KOPT-K1 (cell line): ENCODE results near the gene P2RY6.
A peak's percentile ranks its signal among the peaks of the same experiment; 100 is the strongest.

Experiments
- H3K27ac ChIP-seq: fragments of 200-600 bp; sonication (generic); 2 replicates; pipeline ENCODE4 v1.5.1; 2016; ENCODE audit warnings: antibody characterized with exemption, mild to moderate bottlenecking, low read depth, low read length; ENCODE audit not compliant: poor library complexity, severe bottlenecking
- H3K36me3 ChIP-seq: fragments of 200-600 bp; sonication (generic); 2 replicates; pipeline ENCODE4 v1.5.1; 2017; ENCODE audit warnings: antibody characterized with exemption, mild to moderate bottlenecking, low read length, moderate library complexity; ENCODE audit not compliant: insufficient read depth
- H3K9me3 ChIP-seq: fragments of 200-600 bp; sonication (generic); 2 replicates; pipeline ENCODE4 v1.5.1; 2017; ENCODE audit warnings: antibody characterized with exemption, low read length, mild to moderate bottlenecking; ENCODE audit not compliant: insufficient read depth, poor library complexity, severe bottlenecking

The P2RY6 gene

DNA sequence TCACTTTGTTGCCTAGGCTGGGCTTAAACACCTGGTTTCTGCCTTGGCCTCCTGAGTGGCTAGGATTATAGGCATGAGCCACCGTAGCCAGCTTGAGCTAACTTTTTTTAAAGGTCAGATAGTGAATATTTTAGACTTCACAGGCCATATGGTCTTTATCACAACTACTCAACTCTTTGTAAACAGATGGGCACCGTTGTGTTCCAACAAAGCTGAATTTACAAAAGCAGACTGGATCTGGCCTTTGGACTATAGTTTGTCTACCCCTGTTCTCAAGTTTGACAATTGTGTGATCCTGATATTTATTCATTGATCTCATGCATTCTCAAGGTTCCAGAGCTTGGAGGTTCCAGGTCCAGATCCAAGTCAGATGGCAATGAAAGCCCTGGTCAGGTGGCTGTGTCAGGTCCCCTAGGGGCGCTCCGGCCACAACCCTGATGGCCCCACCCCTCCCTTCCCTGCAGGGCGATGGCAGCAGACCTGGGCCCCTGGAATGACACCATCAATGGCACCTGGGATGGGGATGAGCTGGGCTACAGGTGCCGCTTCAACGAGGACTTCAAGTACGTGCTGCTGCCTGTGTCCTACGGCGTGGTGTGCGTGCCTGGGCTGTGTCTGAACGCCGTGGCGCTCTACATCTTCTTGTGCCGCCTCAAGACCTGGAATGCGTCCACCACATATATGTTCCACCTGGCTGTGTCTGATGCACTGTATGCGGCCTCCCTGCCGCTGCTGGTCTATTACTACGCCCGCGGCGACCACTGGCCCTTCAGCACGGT is 38.3 kb upstream of the P2RY6 start:
- no peaks in the 10 kb centered on the region for H3K9me3 ChIP-seq
- H3K36me3 ChIP-seq: no peaks in the 10 kb centered on the region
- H3K27ac ChIP-seq: no peak overlapping the region

DNA sequence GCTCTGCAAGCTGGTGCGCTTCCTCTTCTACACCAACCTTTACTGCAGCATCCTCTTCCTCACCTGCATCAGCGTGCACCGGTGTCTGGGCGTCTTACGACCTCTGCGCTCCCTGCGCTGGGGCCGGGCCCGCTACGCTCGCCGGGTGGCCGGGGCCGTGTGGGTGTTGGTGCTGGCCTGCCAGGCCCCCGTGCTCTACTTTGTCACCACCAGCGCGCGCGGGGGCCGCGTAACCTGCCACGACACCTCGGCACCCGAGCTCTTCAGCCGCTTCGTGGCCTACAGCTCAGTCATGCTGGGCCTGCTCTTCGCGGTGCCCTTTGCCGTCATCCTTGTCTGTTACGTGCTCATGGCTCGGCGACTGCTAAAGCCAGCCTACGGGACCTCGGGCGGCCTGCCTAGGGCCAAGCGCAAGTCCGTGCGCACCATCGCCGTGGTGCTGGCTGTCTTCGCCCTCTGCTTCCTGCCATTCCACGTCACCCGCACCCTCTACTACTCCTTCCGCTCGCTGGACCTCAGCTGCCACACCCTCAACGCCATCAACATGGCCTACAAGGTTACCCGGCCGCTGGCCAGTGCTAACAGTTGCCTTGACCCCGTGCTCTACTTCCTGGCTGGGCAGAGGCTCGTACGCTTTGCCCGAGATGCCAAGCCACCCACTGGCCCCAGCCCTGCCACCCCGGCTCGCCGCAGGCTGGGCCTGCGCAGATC is 37.5 kb upstream of the P2RY6 start:
- H3K9me3 ChIP-seq: no peaks in the 10 kb centered on the region
- H3K36me3 ChIP-seq: no peaks in the 10 kb centered on the region
- no peak overlapping the region for H3K27ac ChIP-seq

DNA sequence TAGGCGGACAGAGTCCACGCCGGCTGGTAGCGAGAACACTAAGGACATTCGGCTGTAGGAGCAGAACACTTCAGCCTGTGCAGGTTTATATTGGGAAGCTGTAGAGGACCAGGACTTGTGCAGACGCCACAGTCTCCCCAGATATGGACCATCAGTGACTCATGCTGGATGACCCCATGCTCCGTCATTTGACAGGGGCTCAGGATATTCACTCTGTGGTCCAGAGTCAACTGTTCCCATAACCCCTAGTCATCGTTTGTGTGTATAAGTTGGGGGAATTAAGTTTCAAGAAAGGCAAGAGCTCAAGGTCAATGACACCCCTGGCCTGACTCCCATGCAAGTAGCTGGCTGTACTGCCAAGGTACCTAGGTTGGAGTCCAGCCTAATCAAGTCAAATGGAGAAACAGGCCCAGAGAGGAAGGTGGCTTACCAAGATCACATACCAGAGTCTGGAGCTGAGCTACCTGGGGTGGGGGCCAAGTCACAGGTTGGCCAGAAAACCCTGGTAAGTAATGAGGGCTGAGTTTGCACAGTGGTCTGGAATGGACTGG is 36.8 kb upstream of the P2RY6 start:
- Histone ChIP-seq H3K27ac (no peak overlapping the region), H3K9me3 (no peaks in the 10 kb centered on the region), H3K36me3 (no peaks in the 10 kb centered on the region)

DNA sequence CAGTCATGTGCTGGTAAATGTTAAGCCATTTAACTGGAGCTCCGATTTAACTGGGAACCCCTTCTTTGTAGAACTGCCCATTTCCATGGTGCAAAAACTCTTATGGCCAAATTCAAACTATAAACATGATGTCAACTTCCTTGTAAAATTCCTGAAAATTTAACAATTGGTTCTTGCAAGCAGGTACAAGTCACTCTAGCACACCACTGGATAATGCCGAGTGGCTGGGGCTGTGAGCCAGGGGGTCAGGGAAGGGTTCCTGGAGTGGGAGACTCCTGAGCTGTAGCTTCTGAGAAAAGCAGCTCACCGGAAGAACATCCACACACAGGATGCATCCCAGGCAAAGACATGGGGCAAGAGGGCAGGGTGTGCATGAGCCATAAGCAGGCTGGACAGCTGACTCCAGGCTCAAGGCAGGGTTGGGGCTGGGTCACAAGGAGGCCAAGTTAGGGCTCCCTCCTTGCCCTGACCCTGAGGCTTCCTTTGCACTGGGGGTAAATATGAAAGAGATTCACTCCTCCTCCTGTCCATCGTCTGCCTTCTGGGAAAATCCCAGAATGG is 35.9 kb upstream of the P2RY6 start:
- Histone ChIP-seq H3K36me3 (no peaks in the 10 kb centered on the region), H3K9me3 (no peaks in the 10 kb centered on the region), H3K27ac (no peak overlapping the region)

DNA sequence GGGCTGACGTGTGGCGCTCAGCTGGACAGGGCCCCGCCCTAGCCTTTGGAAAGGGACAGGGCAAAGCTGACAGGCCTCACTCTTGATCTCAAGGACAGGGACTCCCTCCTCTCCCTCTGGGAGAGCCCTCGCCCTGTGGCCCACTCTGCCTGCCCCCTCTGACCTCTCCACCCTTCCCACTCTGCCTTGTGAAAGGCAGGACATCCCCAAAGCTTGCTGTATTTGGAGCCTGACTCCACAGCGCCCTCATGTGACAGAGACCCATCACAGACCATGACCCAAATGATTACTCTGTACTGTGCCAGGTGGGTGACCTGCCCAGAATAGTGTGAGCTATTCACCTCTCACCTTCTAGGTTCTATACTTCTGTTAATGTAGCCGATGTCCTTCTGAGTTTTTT is 35.3 kb upstream of the P2RY6 start:
- Histone ChIP-seq H3K27ac (no peak overlapping the region), H3K9me3 (no peaks in the 10 kb centered on the region), H3K36me3 (no peaks in the 10 kb centered on the region)

DNA sequence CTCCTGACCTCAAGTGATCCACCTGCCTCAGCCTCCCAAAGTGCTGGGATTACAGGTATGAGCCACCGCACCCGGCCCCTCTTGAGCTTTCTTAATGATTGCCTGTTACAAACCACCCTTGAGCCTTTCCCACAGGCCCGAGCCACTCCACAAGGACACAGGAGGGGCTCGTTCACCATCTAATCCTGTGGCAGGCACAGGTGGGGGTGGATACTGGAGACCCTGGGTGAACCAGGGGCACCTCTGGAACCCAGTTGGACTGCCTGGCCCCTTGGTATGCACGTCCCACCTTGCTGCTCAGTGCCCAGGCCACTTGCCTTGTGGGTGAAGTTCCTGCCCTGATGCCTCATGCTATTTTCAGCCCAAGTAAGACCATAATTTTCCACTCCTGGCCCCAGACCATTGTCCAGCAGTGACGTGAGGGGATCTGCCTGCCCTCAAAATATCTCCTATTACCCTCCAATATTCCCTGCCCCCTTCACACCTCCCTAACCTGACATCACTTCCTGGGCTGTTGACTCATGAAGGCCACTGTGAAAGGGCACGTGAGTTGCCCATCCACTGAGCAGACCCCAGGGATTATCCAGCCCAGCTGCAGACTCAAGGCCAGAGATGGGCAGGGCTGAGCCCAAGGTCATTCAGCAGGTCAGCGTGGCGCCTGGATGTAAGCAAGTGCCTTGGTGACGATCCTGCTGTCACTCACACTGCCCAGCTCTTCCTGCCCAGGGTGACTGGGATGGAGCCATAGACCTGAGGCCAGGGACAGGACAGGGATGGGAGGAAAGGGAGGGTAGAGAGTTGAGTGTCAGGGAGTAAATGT is 34.5 kb upstream of the P2RY6 start:
- Histone ChIP-seq H3K27ac (no peak overlapping the region), H3K36me3 (no peaks in the 10 kb centered on the region), H3K9me3 (no peaks in the 10 kb centered on the region)

DNA sequence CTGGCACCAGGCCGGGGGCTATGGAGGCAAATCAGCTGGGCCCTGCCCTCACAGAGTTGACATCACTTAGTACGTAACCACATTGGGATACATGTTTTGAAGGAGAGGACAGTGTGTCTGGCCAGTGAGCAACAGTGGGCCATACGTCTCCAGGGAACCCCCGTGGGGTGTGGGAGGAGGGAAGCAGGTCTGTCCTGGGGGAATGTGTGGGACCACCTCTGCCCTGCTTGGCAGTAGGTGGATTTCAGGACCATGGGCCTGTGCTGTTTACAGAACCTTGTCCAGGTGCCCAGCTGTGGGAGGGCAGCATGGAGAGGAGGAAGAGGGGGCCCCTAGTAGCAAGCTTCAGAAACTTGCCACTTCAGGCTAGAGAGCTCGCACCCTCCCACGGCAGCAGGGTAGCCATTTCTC is 33.0 kb upstream of the P2RY6 start:
- no peaks in the 10 kb centered on the region for H3K9me3 ChIP-seq
- H3K36me3 ChIP-seq: no peaks in the 10 kb centered on the region
- no peak overlapping the region for H3K27ac ChIP-seq

DNA sequence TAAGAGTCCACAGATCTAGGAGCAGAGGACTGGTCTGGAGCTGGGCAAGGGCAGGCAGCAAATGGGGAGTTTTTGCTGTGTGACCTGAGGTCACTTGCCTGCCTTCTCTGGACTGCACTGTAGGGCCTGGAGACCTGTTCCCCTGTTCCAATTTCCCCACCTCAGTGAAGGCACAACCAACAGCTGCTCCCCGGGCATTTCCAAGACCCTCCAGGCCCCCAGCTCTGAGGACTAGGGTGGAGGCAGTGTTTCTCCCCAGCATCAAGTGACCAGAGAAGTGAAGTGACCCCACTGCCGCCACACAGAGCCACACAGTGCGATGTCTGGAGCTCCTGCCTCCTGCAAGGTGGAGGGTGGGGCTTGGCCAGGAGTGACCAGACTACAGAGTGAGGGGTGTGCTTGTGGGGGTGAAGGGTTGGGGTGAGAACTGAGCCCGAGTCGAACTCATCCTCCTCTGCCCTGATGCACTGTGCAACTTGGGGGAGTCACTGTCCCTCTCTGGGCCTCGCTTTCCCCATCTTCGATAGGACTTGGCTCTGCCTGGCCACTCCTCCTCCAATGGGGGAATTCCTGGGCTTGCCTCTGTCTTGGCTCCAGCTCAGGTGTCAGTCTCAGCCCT is 32.5 kb upstream of the P2RY6 start:
- Histone ChIP-seq H3K9me3 (no peaks in the 10 kb centered on the region), H3K27ac (no peak overlapping the region), H3K36me3 (no peaks in the 10 kb centered on the region)

DNA sequence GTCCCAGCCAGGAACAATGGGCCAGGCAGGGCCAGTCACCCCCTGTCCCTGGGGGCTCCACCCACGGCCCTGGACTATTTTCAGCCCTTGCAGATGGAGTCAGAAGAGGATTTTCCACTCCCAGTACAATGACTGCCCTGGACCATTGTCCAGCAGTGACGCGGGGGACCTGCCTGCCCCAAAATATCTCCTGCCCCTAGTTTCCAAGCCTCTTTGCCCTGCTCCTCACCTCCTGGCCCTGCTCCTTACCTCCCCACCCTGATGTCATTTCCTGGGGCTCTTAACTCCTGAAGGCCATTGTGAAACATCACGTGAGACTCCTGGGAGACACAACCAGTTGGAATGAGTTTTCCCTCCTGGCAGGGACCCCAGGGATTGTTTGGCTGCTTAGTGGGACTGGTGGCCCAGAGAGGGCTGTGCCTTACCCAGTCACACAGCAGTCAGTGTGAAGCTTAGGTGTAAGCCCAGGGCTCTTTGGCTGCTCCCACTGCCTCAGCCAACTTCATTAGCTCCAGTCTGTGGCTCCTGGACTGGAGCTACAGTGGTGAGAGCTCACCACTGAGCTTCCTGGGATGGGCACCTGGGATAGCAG is 31.9 kb upstream of the P2RY6 start:
- Histone ChIP-seq H3K27ac (no peak overlapping the region), H3K36me3 (no peaks in the 10 kb centered on the region), H3K9me3 (no peaks in the 10 kb centered on the region)

DNA sequence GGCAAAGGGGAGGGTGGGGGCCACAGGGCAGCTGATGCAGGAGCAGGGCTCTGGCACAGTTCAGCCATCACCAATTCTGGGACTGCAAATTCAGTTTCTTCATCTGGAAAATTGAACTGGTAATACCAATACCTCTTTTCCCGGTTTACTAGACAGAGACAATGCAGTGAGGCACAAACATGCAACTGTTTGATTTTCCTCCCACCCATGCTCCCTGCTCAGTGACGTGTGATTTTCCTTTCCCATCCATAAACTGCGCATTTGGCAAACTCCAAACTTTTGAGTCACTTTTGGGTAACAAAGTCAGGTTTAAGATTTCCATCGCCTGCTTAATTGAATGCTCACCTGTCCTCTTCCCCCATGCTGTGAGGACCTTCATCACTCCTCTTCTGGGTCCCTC is 30.8 kb upstream of the P2RY6 start:
- Histone ChIP-seq H3K36me3 (no peaks in the 10 kb centered on the region), H3K9me3 (no peaks in the 10 kb centered on the region), H3K27ac (no peak overlapping the region)

DNA sequence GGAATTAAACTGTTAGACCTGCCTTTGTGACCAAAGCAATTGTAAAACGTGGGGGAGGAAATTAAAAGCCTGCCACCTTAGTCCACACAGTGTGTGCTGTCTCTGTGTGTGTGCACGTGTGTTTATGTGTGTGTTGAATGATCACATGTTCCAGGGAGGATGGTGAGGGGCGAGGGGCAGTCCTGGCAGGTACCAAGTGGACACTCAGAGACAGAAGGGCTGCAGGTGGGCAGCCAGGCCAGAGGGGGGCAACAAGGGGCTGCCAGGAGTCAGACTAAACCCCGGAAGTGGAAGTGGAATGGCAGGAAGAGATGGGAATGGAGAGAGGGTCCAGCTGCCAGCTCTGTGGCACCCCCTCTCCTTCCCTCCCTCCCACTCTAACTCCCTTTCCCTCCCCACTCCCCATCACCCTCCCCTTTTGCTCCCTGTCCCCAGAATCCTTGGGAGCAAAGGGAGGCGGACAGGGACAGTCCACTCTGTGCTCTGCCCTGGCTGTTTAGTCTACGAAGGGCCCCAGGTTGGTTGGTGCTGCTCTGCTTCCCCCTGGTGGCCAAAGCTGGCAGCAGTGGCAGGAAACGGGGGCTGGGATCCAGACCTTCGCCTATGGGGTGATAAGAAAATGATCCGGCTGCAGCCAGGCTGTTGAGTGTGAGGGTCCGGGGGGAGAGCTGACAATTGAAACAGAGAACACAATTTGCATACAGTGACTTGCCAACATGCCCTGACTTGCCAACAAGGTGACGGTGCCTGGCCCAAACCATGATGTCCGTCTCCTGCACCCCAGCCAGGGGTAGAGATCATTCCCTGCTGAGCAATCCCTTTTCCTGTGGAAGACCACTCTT is 29.7 kb upstream of the P2RY6 start:
- Histone ChIP-seq H3K27ac (peak overlapping the region; percentile 33), H3K9me3 (no peaks in the 10 kb centered on the region), H3K36me3 (no peaks in the 10 kb centered on the region)

DNA sequence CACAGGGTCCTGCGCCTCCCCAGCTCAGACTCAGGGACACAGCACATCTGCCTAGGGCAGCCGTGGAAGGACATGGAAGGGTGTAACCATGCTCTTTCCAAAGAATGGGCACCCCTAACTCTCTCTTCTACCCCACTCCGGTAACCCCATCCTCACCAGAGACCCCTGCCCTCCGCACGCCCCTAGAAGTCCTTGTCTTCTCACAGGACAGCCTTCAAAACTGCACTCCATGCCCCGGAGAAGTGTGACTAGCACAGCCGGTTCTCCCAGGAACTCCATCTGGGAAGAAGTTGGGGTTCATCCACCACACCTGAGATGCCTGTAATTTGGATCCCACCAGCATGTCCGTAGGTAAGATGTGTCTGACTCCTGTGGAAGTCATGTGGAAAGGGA is 29.0 kb upstream of the P2RY6 start:
- Histone ChIP-seq H3K9me3 (no peaks in the 10 kb centered on the region), H3K27ac (no peak overlapping the region), H3K36me3 (no peaks in the 10 kb centered on the region)

DNA sequence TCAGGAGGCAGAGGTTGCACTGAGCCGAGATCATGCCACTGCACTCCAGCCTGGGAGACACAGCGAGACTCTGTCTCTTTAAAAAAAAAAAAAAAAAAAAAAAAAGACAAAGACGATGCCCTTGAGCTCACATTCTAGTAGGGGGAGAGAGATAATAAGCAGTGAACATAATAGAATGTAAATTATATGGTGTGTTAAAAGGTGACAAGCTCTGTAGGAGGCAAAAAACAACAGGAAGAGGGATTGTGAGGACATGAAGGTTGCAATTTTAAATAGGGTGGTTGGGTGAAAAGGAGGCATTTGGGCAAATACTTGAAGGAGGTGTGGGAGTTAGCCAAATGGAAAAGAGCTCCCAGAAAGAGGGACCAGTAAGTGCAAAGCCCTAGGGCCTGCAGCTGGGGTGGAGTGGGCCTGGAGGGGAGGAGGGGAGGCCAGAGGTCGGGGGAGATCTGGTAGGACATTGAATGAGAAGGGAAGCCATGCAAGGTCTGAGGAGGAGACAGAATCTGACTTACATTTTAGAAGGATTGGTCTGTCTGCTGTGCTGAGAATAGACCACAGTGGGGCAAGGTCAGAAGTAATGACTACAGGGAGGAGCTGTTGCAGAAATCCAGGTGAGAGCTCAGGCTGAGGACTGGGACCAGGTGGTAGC is 27.4 kb upstream of the P2RY6 start:
- Histone ChIP-seq H3K27ac (no peak overlapping the region), H3K36me3 (no peaks in the 10 kb centered on the region), H3K9me3 (no peaks in the 10 kb centered on the region)
